HG02870 (cell line): ENCODE results near the gene KCTD21.
"Not testable (repeated sequence)": the region's sequence is repeated elsewhere in the genome, so short reads cannot be mapped to it uniquely, and the experiment has no call there.

Experiments used
- ATAC-seq: cut with Tn5 transposase; IDR thresholded peaks from one replicate; pipeline ENCODE4 v1.9.1; 2021; ENCODE audit warnings: mild to moderate bottlenecking, moderate library complexity; ENCODE audit not compliant: unreplicated experiment

The KCTD21 gene

DNA sequence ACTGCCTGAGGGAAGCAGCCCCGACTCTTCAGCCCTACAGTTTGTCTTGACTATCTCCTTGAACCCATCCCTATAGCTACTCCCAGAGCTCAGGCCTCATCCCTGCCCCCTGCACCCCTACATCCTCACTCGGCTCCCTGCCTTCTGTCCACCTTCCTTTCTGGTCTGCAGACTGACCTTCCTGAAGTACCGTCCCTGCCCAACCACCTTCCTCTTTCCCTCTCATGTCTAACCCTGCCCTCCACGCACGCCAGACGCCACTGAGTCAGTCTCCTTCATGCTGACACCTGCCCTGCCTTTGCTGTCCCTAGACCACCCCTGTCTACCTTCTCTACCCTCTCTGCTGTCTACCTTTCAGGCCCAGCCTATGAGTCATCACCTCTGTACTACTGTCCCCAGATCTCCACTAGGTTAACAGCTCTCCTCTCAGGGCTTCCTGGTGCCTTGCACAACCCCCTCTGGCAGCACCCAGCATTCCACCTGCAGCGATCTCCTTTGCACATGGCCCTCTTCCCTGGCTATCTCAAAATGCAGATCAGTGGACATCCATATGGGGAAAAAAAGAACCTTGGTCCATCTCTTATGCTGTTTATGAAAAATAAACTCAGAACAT is 8.9 kb downstream of the KCTD21 start:
- ATAC-seq, result no peak

DNA sequence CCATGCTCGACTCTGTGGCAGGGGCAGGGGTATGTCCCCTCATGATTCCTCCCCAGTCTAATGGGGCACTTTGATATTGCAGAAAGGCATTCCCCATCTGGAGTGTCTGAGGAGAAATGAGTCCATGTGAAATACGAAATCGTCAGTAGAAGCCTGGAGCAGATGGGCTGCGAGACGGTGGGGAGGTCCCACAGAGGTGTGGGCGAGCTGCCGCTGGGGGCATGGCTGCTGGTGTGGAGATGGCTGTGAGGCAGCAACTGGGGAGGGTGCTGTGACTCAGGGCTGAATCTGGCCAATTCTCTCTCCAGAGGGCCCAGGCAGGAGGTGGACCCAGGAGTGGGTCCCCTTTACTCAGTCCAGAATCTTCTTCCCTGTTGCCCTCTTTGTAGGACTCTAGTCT is 11.2 kb downstream of the KCTD21 start:
- ATAC-seq, result no peak

DNA sequence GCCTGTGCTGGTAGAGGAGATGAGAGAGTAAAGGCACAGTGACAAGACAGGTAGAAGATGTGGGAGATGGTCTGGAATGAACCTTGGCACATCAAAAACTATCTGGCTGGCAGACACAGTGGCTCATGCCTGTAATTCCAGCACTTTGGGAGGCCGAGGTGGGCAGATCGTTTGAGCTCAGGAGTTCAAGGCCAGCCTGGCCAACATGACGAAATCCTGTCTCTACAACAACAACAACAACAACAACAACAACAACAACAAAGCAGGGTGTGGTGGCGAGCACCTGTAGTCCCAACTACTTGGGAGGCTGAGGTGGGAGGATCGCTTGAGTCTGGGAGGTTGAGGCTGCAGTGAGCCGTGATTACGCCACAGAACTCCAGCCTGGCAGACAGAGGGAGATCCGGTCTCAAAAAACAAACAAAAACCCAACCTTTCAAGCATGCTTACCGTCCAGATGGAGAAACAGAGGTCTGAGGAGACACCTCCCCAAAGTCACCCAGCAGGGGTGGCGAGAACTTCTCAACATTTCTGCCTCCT is 11.8 kb downstream of the KCTD21 start:
- ATAC-seq, result no peak

DNA sequence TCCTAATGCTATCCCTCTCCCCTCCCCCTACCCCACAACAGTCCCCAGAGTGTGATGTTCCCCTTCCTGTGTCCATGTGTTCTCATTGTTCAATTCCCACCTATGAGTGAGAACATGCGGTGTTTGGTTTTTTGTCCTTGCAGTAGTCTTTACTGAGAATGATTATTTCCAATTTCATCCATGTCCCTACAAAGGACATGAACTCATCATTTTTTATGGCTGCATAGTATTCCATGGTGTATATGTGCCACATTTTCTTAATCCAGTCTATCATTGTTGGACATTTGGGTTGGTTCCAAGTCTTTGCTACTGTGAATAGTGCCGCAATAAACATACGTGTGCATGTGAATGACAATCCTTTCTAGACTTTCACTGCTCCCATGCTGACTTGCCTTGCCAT is 12.6 kb downstream of the KCTD21 start:
- ATAC-seq, result not testable (repeated sequence)

DNA sequence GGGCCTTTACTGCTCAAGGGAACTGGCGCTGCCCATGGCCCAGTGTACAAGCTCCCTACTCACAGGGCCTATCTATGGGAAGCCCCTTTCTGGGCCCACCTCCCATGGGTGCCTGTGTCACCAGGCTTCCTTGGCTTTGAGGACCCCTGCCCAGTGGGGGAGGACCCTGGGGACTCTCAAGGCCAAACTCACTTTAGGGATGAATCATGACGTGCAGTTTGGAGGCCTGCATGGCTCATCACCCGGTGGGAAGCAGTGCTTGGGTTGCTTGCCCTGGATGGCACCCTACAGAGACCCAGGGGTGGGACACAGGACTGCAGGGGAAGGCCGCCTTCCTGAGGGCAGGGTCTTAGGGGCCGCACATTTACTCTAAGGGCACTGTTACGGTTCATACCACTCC is 16.5 kb downstream of the KCTD21 start:
- no peak for ATAC-seq

DNA sequence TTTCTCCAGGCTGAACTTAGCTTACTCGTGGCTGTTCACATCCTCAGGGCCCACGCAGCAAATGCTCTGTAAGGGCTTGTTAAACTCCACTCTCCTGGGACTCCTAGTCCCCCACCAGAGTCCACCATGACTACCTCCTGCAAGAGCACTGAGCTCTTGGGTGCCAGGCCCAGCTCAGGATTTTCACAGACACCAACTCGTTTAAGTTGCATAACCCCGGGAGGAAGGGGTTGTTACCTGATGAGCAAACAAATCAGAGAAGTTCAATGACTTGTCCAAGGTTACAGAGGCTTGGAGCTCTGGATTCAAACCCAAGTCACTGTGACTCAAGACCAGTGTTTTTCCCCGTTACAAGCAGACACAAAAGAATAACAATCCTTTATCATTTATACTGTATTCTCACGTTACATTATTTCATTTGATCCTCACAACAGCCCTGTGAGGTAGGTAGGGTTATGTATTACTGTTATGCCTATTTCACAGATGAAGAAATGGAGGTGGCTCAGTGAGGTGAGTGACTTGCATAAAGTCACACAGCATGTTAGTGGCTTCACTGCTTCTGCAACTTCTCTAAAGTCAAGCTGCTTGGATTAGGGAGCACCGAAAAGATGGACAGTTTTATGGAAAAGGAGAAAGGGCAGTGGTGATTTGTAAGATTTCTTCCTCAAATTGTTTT is 17.4 kb downstream of the KCTD21 start:
- no peak for ATAC-seq

DNA sequence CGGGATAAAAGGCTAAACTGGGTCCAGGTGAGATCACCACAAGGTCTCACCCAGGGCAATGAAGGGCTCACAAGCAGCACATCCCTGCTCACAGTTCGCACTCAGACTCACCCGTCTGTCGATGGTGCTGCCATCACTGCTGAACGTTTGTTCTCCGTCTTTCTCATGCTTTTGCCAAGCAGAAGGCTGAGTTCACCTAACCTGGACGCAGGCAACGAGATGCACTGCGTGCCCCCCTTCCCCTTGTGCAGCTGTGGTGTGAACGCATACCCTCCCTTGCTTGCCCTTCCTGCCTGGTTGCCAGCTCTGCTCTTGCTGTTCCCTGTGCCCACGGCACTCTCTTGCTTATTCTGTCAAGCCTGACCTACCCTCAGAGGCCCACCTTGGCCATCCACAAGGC is 18.0 kb downstream of the KCTD21 start:
- no peak for ATAC-seq

DNA sequence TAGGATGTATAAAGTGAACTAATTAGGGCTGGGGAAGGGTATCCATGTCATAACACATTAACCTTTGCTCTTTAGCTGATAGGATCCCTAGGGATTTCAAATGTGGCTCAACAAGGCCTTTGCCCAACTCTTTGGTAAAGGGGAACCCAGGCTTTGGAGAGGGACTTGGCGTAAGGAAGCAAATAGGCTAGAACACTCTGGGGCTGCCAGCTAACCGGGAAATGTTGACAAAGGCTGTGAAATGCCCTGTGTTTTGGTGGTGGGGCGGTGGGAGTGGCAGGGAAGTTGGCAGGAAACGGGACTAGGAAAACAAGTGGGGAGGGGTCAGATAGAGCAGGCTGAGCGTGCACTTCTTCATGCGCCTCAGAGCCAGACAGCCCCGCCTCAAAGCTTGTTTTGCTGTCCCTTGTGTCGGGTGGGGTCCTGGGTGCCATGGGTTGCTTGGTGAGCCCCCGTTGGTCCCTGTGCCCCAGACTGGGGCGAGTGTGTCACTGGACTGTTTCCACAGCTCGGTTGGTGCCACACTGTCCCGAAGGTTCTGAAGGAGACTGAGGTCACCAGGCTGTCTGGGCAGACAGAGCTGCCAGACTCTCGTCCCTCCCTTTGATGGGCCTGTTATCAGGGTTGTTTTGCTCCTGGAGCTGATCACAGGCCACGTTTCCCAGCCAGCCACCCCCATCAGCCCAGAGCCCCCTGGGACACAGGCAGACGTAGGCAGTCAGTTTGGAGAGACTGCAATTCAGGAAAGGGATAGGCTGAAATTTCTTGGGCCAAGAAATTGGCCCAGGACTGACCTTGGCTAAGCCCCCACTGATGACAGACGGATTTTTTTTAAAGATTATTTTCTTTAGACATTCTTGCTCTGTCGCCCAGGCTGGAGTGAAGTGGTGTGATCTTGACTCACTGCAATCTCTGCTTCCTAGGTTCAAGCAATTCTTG is 19.6 kb downstream of the KCTD21 start:
- ATAC-seq, result no peak

DNA sequence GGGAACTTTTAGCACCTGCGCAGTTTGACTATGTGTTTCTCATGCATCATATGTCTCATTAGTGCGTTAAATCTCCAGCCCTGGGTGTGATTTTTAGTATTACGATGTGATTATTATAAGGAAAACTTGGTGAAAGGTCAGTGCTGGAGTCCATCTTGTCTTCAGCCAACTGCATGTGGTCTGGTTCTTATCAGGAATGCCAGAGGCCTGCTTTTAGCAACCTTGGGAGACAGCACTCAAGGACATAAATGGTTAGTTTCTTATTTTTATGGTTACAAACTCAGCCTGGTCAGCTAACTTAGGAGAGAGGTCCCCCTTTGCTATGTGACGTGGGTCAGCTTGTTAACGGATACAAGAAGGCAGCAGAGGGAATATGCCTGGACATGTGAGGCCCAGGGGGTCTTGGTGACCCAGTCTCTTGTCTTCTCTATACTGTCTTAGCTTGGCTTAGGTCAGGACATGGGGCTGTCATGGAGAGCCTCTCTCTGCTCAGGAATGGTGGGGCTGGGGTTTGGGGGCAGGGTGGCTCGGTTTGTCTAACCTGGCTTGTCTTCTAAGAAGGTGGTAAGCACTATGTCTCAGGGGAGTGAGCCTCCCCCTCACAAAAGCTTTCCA is 21.5 kb downstream of the KCTD21 start:
- ATAC-seq, result no peak

DNA sequence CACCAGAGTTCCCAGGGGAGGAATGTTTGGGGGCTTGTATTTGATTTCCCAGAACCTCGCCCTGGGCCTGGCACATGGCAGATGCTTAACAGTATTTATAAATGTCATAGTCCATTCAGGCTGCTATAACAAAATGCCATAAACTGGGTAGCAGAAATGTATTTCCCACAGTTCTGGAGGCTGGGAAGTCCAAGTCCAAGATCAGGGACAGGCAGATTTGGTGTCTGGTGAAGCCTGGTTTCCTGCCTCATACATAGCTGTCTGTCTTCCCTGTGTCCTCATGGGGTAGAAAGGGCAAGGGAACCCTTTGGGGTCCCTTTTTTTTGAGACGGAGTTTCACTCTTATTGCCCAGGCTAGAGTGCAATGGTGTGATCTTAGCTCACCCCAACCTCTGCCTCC is 24.0 kb downstream of the KCTD21 start:
- ATAC-seq, result no peak

DNA sequence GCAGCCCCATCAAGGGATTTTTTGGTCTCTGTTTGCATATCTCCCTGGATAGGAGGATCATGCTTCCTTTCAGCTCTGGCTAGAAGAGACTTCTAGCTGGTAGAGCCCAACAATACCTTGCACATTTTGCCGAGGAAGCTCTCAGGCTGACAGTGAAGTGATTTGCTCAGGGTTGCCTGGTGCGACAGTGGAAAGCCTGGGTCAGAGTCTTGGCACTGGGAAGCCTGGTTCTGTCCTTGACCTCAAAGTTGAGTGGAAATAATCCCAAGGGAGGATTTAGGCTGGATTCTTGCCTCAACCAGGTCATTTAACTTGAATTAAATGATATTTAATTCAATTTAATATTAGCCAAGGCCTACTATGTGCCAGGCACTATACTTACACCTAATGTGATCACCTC is 24.6 kb downstream of the KCTD21 start:
- ATAC-seq, result no peak

DNA sequence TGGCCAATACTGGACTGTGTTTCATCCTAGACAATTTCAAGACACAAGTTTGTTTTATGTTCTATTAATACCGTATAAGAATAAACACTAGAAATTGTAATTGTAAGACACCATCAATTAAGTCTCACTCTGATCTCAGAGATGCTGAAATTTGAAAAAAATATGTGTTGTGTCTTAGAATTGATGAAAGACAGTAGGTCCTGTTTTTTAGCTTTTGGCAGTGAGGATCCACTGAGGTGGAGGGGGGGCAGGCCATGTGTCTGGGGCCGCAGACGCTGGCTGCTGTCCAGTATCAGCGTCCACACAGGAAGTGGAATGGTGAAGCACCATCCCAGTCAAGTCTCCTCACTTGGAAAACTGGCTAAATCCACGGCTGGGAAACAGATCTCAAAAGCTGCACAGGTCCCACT is 26.5 kb downstream of the KCTD21 start:
- ATAC-seq, result no peak

DNA sequence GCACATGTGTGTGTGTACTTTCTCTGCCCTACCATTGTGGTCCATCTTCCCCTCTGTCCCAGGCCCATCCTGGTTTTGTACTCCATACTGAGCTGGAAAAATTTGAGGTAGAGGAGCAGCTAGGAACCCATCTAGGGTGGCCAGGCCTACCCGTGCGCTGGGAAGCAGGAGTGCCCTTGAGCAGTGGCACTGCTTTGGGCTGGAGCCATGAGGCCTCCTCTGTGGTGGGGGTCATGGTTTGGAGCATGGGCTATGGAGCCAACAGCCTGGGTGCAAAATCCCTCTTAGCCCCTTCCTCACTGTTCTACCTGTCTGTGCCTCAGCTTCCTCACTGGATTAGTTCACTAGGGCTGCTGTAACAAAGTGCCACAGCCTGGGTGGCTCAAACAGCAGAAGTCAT is 27.1 kb downstream of the KCTD21 start:
- ATAC-seq, result no peak

DNA sequence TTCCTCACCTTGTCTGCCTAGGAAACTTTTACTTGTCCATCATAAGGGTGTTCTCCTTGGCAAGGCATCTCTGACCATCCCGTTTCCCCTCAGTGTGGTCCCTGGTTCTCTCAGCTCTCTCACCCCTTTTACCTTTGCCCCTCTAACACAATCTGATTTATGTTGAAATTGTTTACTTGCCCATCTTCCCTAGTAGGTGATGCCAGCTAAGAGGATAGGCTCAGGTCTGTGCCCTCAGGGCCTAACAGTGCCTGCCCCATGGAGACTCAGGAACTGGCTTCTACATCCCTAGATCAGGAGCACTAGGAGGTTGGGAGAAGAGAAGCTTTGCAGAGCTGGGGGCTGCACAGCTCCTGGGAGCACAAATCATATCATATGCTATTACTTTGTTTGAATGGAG is 27.9 kb downstream of the KCTD21 start:
- no peak for ATAC-seq

DNA sequence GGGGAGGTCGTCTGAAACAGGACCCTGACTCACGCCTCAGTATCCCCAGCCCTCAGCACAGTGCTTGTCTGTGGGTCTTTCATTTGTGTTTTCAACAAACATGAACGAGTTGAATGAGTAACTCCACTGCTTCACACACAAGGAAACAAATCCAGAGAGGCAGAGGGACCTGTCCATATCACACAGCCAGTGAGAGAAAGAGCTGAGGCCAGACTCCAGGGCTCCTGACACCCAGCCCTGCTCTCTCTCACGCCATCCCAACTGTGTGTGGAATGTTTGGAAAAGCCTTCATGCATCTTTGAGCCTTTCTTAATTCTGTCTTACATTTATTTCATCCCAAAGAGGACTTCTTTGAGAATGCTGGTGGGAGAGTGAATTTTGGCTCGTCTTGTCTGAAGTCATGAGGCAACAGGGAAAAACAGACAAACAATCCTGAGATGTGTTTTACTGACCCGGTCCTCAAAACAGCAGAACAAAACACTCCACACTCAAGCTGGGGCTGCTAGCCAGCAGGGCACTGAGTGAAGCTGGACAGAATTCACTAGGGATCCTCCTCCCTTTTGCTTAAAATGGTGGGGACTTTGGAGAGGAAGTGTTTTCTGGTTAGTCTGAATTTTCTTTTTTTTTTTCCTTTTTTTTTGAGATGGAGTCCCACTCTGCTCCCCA is 29.3 kb downstream of the KCTD21 start:
- no peak for ATAC-seq

DNA sequence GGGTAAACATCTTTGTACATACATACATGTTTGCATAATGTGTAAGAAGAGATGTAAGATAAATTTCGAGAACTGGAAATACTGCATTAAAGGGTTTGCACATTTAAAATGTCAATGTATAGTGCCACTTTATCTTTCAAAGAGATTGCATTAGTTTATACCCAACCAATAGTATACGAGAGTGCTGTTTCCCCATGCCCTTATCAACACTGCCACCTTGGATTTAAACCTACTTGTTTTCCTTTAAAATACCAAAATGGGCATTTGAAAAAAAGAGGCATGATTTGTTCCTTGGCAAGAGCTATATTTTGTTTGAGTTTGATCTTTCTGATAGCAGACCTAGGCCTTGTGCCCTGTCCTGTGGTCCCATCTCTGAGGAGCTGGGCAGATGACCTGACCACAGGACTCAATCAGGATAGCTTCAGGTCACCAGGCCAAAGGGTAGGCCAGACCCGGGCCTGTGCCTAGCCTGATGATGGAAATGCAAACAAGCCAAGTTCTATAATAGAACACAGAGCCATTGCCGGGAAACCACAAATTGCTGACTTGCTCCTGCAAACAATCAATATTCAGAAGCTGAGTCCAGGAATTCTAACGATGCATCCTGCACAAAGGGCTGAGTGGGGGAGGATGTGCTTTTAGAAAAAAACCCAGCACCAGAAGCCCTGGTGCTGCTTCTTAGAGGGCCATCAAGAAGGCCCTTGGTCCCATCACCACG is 32.1 kb downstream of the KCTD21 start:
- no peak for ATAC-seq

DNA sequence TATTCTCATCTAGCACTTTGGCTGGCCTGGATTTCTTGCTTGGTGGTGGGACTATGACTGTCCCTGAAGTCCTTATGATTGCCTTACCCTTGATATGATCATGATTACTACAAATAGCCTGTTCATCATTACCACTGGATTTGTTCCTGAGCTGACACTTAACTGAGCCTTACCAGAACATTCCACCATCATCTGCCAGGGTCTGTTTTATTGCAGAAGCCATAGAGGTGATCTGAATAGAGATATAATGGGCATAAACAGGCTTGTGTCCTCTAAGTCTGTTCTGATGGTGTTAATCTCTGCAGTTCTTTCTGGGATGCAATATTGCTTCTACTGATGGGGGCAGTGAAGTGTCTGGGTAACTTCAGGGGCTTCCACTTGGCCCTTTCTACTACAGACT is 36.6 kb downstream of the KCTD21 start:
- ATAC-seq, result no peak

DNA sequence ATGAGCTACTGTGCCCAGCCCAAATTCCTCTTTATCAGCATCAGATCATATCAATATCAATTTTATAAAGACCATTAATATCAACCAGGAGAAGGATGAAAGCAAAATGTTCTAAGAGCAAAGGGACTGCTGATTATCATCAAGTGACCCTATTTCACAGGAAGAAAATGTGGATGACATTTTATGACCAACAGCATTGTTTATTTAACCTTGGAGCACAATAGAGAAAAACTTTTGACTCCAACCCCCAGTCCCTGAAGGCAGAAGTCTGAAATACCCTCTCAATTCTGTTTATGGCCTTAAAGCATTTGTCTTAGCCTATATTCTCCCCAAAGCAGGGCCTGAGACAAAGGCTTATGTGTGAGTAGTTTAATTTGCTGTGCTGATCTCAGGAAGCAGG is 37.7 kb downstream of the KCTD21 start:
- ATAC-seq, result no peak

DNA sequence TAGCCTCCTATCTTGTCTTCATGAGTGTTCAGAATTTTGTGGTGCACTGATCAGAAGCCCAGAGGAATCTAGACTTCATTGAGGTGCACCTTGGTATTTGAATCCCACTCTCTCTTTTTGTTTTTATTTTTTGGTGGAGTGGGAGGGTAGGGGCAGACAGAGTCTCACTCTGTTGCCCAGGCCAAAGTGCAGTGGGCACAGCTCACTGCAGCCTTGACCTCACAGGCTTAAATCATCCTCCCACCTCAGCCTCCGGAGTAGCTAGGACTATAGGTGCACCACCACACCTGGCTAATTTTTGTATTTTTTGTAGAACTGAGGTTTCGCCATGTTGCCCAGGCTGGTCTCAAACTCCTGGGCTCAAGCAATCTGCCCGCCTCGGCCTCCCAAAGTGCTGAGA is 38.1 kb downstream of the KCTD21 start:
- no peak for ATAC-seq

DNA sequence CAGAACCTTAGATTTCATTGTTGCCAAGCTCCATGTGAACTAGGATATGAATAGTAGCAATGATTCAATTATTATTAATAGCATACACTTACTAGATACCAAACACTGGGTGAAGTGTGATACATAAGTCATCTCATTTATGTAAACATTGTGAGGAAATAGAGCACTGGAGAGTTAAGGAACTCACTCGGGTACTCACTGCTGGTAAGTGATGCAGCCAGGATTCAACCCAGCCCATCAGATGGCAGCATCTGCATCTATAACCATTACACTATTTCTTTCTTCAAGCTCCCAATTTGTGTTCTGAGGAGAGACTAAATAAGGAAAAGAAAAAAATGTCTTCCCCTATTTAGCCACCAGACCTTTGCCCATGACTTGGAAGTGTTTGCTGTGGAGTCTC is 38.8 kb downstream of the KCTD21 start:
- no peak for ATAC-seq
